BE2C (cell line): ENCODE results near the gene SCART1.

ENCODE experiments used
- DNase-seq: peaks from one replicate; pipeline ENCODE4 v3.0.0-alpha.2; 2020
- H3K27me3 ChIP-seq: fragments of 250-450 bp; sonication (Bioruptor Pico); 2 replicates; pipeline ENCODE4 v1.5.1; 2020; ENCODE audit warnings: mild to moderate bottlenecking
- H3K36me3 ChIP-seq: fragments of 250-450 bp; sonication (Bioruptor Pico); 2 replicates; pipeline ENCODE4 v1.5.1; 2020; ENCODE audit warnings: mild to moderate bottlenecking
- H3K4me1 ChIP-seq: fragments of 250-450 bp; sonication (Bioruptor Pico); 2 replicates; pipeline ENCODE4 v1.5.1; 2020
- H3K4me3 ChIP-seq: 2 replicates; pipeline ENCODE4 v1.5.1; 2011; ENCODE audit warnings: low read depth, low read length
- H3K9me3 ChIP-seq: fragments of 250-450 bp; sonication (Bioruptor Pico); 2 replicates; pipeline ENCODE4 v1.5.1; 2020
- TF ChIP-seq, protein P1 (sequence below): IDR thresholded peaks from 2 replicates; pipeline ENCODE4 v1.5.1; 2012; ENCODE audit warnings: mild to moderate bottlenecking, low read depth, low read length

The SCART1 gene

GRCh38 chr10:133448120-133448519 is 5.6 kb upstream of the SCART1 start:
- no peaks in the 10 kb centered on the region for H3K4me1 ChIP-seq
- H3K9me3 ChIP-seq: no peaks in the 10 kb centered on the region; the same call in 1 of the 2 replicates
- H3K4me3 ChIP-seq: no peak overlapping the region
- no peak for DNase-seq
- no peaks in the 10 kb centered on the region for H3K27me3 ChIP-seq
- no peaks in the 10 kb centered on the region for H3K36me3 ChIP-seq
- TF ChIP-seq, protein P1, sequence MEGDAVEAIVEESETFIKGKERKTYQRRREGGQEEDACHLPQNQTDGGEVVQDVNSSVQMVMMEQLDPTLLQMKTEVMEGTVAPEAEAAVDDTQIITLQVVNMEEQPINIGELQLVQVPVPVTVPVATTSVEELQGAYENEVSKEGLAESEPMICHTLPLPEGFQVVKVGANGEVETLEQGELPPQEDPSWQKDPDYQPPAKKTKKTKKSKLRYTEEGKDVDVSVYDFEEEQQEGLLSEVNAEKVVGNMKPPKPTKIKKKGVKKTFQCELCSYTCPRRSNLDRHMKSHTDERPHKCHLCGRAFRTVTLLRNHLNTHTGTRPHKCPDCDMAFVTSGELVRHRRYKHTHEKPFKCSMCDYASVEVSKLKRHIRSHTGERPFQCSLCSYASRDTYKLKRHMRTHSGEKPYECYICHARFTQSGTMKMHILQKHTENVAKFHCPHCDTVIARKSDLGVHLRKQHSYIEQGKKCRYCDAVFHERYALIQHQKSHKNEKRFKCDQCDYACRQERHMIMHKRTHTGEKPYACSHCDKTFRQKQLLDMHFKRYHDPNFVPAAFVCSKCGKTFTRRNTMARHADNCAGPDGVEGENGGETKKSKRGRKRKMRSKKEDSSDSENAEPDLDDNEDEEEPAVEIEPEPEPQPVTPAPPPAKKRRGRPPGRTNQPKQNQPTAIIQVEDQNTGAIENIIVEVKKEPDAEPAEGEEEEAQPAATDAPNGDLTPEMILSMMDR: no peak

DNA sequence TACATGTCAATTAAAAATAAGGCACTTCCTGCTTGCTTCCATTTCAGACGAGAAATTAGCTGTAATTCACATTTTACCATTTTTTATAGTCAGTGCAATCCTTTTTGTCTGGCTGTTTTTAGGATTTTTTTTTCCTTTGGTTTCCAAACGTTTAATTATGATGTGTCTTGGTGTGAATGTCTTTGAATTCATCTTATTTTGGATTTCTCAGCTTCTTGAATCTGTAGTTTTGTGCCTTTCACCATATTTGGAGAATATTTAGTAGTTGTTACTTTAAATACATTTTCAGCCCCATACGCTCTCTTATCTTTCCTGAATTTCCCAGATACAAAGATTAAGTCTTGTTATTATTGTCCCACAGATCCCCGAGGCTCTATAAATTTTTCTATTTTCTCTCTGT is 2.4 kb upstream of the SCART1 start:
- H3K36me3 ChIP-seq: no peaks in the 10 kb centered on the region
- TF ChIP-seq, protein P1: no peak
- H3K9me3 ChIP-seq: no peaks in the 10 kb centered on the region
- no peaks in the 10 kb centered on the region for H3K4me1 ChIP-seq
- no peaks in the 10 kb centered on the region for H3K27me3 ChIP-seq
- H3K4me3 ChIP-seq: no peak overlapping the region
- no peak for DNase-seq

DNA sequence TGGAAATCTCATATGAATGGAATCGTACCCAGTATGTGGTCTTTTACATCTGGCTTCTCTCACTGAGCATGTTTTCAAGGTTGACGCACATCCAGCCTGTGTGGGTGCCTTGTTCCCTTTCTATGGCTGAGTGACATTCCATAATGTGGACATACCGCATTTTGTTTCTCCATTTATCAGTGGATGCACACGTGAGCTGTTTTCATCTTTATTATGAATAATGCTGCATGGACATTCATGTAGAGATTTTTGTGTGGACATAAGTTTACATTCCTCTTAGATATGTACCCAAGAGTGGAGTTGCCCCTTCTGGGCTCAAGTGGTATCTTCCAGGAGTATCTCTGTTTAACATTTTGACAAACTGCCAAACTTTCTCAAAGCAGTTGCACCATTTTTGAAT is 1.3 kb upstream of the SCART1 start:
- H3K36me3 ChIP-seq: no peaks in the 10 kb centered on the region
- no peaks in the 10 kb centered on the region for H3K27me3 ChIP-seq
- no peaks in the 10 kb centered on the region for H3K4me1 ChIP-seq
- TF ChIP-seq, protein P1: no peak
- no peak for DNase-seq
- H3K4me3 ChIP-seq: no peak overlapping the region
- H3K9me3 ChIP-seq: no peaks in the 10 kb centered on the region

DNA sequence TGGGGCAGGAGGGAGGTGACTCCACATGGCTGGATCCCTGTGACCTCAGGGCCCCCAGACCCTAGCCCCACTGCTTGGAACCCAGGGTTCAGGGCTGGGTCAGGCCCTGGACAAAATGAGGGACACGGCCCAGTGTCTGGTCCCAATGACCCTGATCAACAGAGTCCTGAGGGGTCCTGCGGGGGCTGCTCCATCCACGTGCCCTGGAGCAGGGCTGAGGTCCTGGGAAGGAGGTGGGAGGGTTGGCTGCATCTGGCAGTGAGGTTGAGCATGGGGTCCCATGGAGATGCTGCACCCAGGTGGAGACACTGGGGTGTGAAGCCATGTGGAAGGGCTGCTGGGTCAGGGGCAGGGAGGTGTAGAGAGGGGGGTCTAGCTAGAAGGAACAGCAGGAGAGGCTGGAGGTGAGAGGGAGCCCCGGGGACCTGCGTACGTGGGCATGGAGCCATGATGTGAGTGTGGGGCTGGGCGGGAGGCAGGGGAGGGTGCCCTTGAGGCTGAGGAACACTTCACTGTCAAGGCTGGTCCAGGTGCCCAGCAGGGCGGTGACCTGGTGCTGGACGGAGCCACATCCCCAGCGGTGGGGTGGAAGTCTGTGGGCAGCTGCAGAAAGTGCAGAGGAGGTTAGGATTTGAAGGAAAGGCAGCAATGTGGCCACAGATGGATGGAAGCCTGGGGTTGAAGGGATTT is 604 bp downstream of the SCART1 start:
- TF ChIP-seq, protein P1: no peak
- Histone ChIP-seq H3K4me1 (no peaks in the 10 kb centered on the region), H3K4me3 (no peak overlapping the region), H3K27me3 (no peaks in the 10 kb centered on the region), H3K36me3 (no peaks in the 10 kb centered on the region), H3K9me3 (no peaks in the 10 kb centered on the region)
- no peak for DNase-seq

GRCh38 chr10:133455196-133455595 is 1.5 kb downstream of the SCART1 start:
- no peaks in the 10 kb centered on the region for H3K9me3 ChIP-seq
- TF ChIP-seq, protein P1: no peak
- no peaks in the 10 kb centered on the region for H3K27me3 ChIP-seq
- H3K36me3 ChIP-seq: no peaks in the 10 kb centered on the region
- H3K4me3 ChIP-seq: no peak overlapping the region
- H3K4me1 ChIP-seq: no peaks in the 10 kb centered on the region
- no peak for DNase-seq

GRCh38 chr10:133455611-133456031 is 1.9 kb downstream of the SCART1 start:
- Histone ChIP-seq H3K4me3 (no peak overlapping the region), H3K4me1 (no peaks in the 10 kb centered on the region), H3K27me3 (no peaks in the 10 kb centered on the region), H3K9me3 (no peaks in the 10 kb centered on the region), H3K36me3 (no peaks in the 10 kb centered on the region)
- TF ChIP-seq, protein P1: no peak
- no peak for DNase-seq
